Neural cell (in vitro differentiated cells): ENCODE data around the gene CC2D1A. TPM values are rescaled to one million over a fixed set of nuclear protein-coding genes. Genes with fewer than 3 reads are reported as not detected.
"Not testable (repeated sequence)": the region's sequence is repeated elsewhere in the genome, so short reads cannot be mapped to it uniquely, and the experiment has no call there.

Source experiments
- H2AFZ ChIP-seq: fragments of 200-600, 300-800 bp; sonication (generic), shearing (Covaris generic); 2 replicates; pipeline ENCODE4 v1.6.0; 2014; ENCODE audit warnings: low read depth, mild to moderate bottlenecking, antibody characterized with exemption, low read length, moderate library complexity
- H3F3A ChIP-seq: fragments of 200-600 bp; shearing (Covaris generic); 2 replicates; pipeline ENCODE4 v1.6.1; 2016; ENCODE audit warnings: mild to moderate bottlenecking, moderate library complexity, mixed read lengths, antibody characterized with exemption, low read length; ENCODE audit not compliant: insufficient read depth, poor library complexity, severe bottlenecking
- H3K27ac ChIP-seq: fragments of 200-600, 300-800 bp; sonication (generic), shearing (Covaris generic); 2 replicates; pipeline ENCODE4 v1.5.1; 2014; ENCODE audit warnings: mild to moderate bottlenecking, low read length, moderate library complexity
- H3K27me3 ChIP-seq: fragments of 300-800, 200-600 bp; sonication (generic), shearing (Covaris generic); 2 replicates; pipeline ENCODE4 v1.6.0; 2014; ENCODE audit warnings: mild to moderate bottlenecking, low read depth, low read length, moderate library complexity; ENCODE audit not compliant: insufficient read depth
- H3K36me3 ChIP-seq: fragments of 300-800, 200-600 bp; sonication (generic), shearing (Covaris generic); 2 replicates; pipeline ENCODE4 v1.5.1; 2014; ENCODE audit warnings: mild to moderate bottlenecking, antibody characterized with exemption, low read length, moderate library complexity; ENCODE audit not compliant: insufficient read depth
- H3K4me2 ChIP-seq: fragments of 300-800, 200-600 bp; sonication (generic), shearing (Covaris generic); 2 replicates; pipeline ENCODE4 v1.6.0; 2014; ENCODE audit warnings: mild to moderate bottlenecking, low read length
- H3K4me3 ChIP-seq: fragments of 300-800, 200-600 bp; sonication (generic), shearing (Covaris generic); 2 replicates; pipeline ENCODE4 v1.5.1; 2014; ENCODE audit warnings: mild to moderate bottlenecking, low read length, moderate library complexity
- H3K79me2 ChIP-seq: fragments of 200-600 bp; shearing (Covaris generic); replicated peaks from 2 replicates; pipeline ENCODE4 v1.6.0; 2014; ENCODE audit warnings: mild to moderate bottlenecking, low read length, moderate library complexity; ENCODE audit not compliant: insufficient read depth
- H3K9ac ChIP-seq: fragments of 300-800, 200-600 bp; sonication (generic), shearing (Covaris generic); 2 replicates; pipeline ENCODE4 v1.6.1; 2016; ENCODE audit warnings: mild to moderate bottlenecking, low read length, mixed read lengths
- H3K9me2 ChIP-seq: fragments of 200-600 bp; shearing (Covaris generic); 2 replicates; pipeline ENCODE4 v1.6.1; 2016; ENCODE audit warnings: mild to moderate bottlenecking, low read length, mixed read lengths; ENCODE audit not compliant: insufficient read depth
- H3K9me3 ChIP-seq: fragments of 200-600, 300-800 bp; sonication (generic), shearing (Covaris generic); 2 replicates; pipeline ENCODE4 v1.6.1; 2016; ENCODE audit warnings: mild to moderate bottlenecking, mixed run types, low read length, moderate library complexity, mixed read lengths
- H4K20me1 ChIP-seq: fragments of 200-600 bp; shearing (Covaris generic); 2 replicates; pipeline ENCODE4 v1.6.1; 2016; ENCODE audit warnings: mild to moderate bottlenecking, mixed run types; ENCODE audit not compliant: insufficient read depth
- EP300 ChIP-seq: fragments of 450-650 bp; conservative IDR thresholded peaks from 2 replicates; pipeline ENCODE4 v1.6.1; 2014; ENCODE audit warnings: antibody characterized with exemption, mild to moderate bottlenecking, moderate library complexity; ENCODE audit not compliant: poor library complexity, severe bottlenecking
- MXI1 ChIP-seq: fragments of 450-650 bp; conservative IDR thresholded peaks from 2 replicates; pipeline ENCODE4 v1.6.1; 2014; ENCODE audit warnings: antibody characterized with exemption, mild to moderate bottlenecking; ENCODE audit not compliant: poor library complexity, severe bottlenecking
- POLR2AphosphoS5 ChIP-seq: IDR thresholded peaks from 2 replicates; pipeline ENCODE4 v1.6.1; 2012
- RAD21 ChIP-seq: fragments of 450-650 bp; conservative IDR thresholded peaks from 2 replicates; pipeline ENCODE4 v1.6.1; 2014; ENCODE audit warnings: antibody characterized with exemption, mild to moderate bottlenecking, moderate library complexity
- SMC3 ChIP-seq: fragments of 450-650 bp; conservative IDR thresholded peaks from 2 replicates; pipeline ENCODE4 v1.6.1; 2014; ENCODE audit warnings: antibody characterized with exemption, mild to moderate bottlenecking, moderate library complexity; ENCODE audit not compliant: poor library complexity
- TAF1 ChIP-seq: IDR thresholded peaks from 2 replicates; pipeline ENCODE4 v1.6.1; 2012; ENCODE audit warnings: low read depth
- polyA plus RNA-seq: library from polyadenylated mRNA; depleted of rRNA; stranded (reverse); fragments of >200 nt; gene quantifications from 2 replicates; pipeline ENCODE4 v1.2.3, GENCODE V29; 2014
- TF ChIP-seq, protein P1 (sequence below): IDR thresholded peaks from 2 replicates; pipeline ENCODE4 v1.6.1; 2012; ENCODE audit warnings: borderline replicate concordance
- TF ChIP-seq, protein P2 (sequence below): fragments of 450-650 bp; IDR thresholded peaks from 2 replicates; pipeline ENCODE4 v1.5.1; 2014; ENCODE audit warnings: antibody characterized with exemption, mild to moderate bottlenecking, moderate library complexity; ENCODE audit not compliant: poor library complexity, severe bottlenecking

The CC2D1A gene
- polyA plus RNA-seq, 1 donor from 2014 or later, result 24.5 TPM

DNA sequence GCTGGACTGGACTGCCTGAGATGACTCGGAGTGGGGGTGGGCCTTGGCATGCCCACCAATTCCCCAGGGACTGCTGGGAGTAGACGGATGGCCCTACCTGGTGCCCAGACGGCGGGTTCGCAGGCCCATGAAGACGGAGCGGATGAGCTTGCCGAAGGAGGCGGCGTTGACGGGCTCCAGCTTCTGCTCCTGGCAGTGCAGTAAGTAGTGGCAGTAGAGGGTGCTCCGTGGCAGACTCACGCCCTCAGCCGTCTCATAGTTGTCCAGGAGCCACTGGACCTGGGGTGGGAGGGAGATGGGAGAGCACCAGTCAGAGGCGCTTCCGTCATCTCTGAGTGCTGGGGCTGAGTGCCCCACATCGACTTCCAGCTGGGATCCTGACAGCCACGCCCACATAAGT lies 63.9 kb downstream of the CC2D1A start:
- no peaks in the 10 kb centered on the region for H3F3A ChIP-seq
- no peak for TF ChIP-seq POLR2AphosphoS5
- no peak for TF ChIP-seq EP300
- no peak for TF ChIP-seq TAF1
- TF ChIP-seq, protein P1, sequence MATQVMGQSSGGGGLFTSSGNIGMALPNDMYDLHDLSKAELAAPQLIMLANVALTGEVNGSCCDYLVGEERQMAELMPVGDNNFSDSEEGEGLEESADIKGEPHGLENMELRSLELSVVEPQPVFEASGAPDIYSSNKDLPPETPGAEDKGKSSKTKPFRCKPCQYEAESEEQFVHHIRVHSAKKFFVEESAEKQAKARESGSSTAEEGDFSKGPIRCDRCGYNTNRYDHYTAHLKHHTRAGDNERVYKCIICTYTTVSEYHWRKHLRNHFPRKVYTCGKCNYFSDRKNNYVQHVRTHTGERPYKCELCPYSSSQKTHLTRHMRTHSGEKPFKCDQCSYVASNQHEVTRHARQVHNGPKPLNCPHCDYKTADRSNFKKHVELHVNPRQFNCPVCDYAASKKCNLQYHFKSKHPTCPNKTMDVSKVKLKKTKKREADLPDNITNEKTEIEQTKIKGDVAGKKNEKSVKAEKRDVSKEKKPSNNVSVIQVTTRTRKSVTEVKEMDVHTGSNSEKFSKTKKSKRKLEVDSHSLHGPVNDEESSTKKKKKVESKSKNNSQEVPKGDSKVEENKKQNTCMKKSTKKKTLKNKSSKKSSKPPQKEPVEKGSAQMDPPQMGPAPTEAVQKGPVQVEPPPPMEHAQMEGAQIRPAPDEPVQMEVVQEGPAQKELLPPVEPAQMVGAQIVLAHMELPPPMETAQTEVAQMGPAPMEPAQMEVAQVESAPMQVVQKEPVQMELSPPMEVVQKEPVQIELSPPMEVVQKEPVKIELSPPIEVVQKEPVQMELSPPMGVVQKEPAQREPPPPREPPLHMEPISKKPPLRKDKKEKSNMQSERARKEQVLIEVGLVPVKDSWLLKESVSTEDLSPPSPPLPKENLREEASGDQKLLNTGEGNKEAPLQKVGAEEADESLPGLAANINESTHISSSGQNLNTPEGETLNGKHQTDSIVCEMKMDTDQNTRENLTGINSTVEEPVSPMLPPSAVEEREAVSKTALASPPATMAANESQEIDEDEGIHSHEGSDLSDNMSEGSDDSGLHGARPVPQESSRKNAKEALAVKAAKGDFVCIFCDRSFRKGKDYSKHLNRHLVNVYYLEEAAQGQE, result no peak
- no peak for TF ChIP-seq MXI1
- no peak overlapping the region for H3K4me3 ChIP-seq
- no peaks in the 10 kb centered on the region for H3K9me2 ChIP-seq
- no peaks in the 10 kb centered on the region for H3K9me3 ChIP-seq
- no peaks in the 10 kb centered on the region for H3K79me2 ChIP-seq
- H3K9ac ChIP-seq, result no peak overlapping the region
- no peaks in the 10 kb centered on the region for H4K20me1 ChIP-seq
- H3K27ac ChIP-seq, result no peak overlapping the region
- no peaks in the 10 kb centered on the region for H3K36me3 ChIP-seq
- H3K4me2 ChIP-seq, result no peak overlapping the region
- H2AFZ ChIP-seq, result no peak overlapping the region
- H3K27me3 ChIP-seq, result no peaks in the 10 kb centered on the region

DNA sequence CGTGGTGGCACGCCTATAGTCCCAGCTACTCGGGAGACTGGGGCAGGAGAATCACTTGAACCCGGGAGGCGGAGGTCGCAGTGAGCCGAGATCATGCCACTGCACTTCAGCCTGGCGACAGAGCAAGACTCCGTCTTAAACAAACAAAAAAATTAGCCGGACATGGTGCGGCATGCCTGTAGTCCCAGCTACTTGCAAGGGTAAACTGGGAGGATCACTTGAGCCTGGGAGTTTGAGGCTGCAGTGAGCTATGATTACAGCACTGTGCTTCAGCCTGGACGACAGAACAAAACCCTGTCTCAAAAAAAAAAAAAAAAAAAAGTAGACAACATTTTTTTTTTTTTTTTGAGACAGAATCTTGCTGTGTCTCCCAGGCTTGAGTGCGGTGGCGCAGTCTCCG lies 65.9 kb downstream of the CC2D1A start:
- H3K9me3 ChIP-seq, H4K20me1 ChIP-seq, H3K9me2 ChIP-seq, H3K36me3 ChIP-seq, H3F3A ChIP-seq, H3K4me3 ChIP-seq, H3K4me2 ChIP-seq, H3K27me3 ChIP-seq, H3K27ac ChIP-seq, H3K9ac ChIP-seq, H2AFZ ChIP-seq, H3K79me2 ChIP-seq: not testable (repeated sequence)

DNA sequence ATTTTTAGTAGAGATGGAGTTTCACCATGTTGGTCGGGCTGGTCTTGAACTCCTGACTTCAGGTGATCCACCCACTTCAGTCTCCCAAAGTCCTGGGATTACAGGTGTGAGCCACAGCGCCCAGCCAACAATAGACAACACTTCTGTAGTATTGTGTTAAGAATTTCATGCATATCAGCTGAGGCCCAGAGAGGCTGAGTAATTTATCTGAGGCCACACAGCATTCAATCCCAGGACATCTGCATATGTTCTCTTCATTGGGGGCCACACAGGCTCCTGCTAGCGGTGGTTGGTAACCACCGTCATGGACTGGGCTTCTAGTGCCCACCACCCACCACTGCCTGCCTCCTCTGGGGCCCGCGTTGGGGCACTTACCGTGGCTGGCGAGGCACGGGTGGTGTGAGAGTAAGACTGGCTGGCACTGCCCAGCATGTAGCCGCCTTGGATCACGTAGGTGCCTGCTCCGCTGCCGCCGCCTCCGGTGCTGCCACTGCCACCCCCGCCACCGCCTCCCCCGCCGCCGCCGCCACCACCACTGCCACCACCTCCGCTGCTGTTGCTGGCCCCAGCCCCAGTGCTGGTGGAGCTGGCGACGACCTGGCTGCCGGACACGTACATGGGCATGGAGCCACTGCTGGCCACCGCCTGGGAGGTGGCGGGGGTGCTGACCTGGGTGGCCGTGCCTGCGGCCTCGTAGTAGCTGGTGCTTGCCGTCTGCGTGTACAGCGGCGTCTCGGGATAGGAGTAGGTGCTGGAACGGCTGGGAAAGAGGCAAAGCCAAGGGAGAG lies 66.6 kb downstream of the CC2D1A start:
- Histone ChIP-seq H3K27me3 (no peaks in the 10 kb centered on the region), H3K9ac (no peak overlapping the region), H3F3A (no peaks in the 10 kb centered on the region), H3K9me3 (no peaks in the 10 kb centered on the region), H3K79me2 (no peaks in the 10 kb centered on the region), H3K4me2 (no peak overlapping the region), H3K4me3 (no peak overlapping the region), H3K9me2 (no peaks in the 10 kb centered on the region), H3K36me3 (no peaks in the 10 kb centered on the region), H3K27ac (no peak overlapping the region), H2AFZ (no peak overlapping the region), H4K20me1 (no peaks in the 10 kb centered on the region)
- no peak for TF ChIP-seq RAD21
- no peak for TF ChIP-seq SMC3
- TF ChIP-seq TAF1, result no peak
- TF ChIP-seq EP300, result no peak
- TF ChIP-seq, protein P2, sequence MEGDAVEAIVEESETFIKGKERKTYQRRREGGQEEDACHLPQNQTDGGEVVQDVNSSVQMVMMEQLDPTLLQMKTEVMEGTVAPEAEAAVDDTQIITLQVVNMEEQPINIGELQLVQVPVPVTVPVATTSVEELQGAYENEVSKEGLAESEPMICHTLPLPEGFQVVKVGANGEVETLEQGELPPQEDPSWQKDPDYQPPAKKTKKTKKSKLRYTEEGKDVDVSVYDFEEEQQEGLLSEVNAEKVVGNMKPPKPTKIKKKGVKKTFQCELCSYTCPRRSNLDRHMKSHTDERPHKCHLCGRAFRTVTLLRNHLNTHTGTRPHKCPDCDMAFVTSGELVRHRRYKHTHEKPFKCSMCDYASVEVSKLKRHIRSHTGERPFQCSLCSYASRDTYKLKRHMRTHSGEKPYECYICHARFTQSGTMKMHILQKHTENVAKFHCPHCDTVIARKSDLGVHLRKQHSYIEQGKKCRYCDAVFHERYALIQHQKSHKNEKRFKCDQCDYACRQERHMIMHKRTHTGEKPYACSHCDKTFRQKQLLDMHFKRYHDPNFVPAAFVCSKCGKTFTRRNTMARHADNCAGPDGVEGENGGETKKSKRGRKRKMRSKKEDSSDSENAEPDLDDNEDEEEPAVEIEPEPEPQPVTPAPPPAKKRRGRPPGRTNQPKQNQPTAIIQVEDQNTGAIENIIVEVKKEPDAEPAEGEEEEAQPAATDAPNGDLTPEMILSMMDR, result no peak

DNA sequence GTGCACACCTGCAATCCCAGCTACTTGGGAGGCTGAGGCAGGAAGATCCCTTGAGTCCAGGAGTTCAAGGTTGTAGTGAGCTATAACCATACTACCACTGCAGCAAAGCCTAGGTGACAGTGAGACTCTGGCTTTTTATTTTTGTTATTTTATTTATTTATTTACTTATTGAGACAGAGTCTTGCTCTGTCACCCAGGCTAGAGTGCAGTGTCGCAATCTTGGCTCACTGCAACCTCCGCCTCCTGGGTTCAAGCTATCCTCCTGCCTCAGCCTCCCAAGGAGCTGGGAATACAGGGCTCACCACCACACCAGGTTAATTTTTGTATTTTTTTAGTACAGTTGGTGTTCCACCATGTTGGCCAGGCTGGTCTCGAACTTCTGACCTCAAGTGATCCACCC lies 67.5 kb downstream of the CC2D1A start:
- H3K9me3 ChIP-seq, H3K4me2 ChIP-seq, H3K79me2 ChIP-seq, H2AFZ ChIP-seq, H3K9me2 ChIP-seq, H3K36me3 ChIP-seq, H4K20me1 ChIP-seq, H3K9ac ChIP-seq, H3F3A ChIP-seq, H3K27me3 ChIP-seq, H3K27ac ChIP-seq, H3K4me3 ChIP-seq: not testable (repeated sequence)
